GM12891 (cell line): ENCODE results near the gene FNDC3B.

Experiments used
- POLR2A ChIP-seq: IDR thresholded peaks from 2 replicates; pipeline ENCODE4 v1.6.1; 2011; ENCODE audit warnings: low read depth, low read length, control low read depth
- POLR2AphosphoS5 ChIP-seq: IDR thresholded peaks from 2 replicates; pipeline ENCODE4 v1.6.1; 2011; ENCODE audit warnings: low read depth, low read length, control low read depth
- SPI1 ChIP-seq: IDR thresholded peaks from 2 replicates; pipeline ENCODE4 v1.6.1; 2011; ENCODE audit warnings: low read depth, low read length, control low read depth
- TAF1 ChIP-seq: IDR thresholded peaks from 2 replicates; pipeline ENCODE4 v1.6.1; 2011; ENCODE audit warnings: low read depth, low read length, control low read depth

GRCh38 chr3:172002512-172003078 is 36.8 kb upstream of the FNDC3B start:
- TF ChIP-seq TAF1: no peak
- no peak for TF ChIP-seq POLR2AphosphoS5
- TF ChIP-seq POLR2A: no peak
- TF ChIP-seq SPI1: no peak
